Fibroblast of lung (primary cell): ENCODE data around the gene AMFR.

ENCODE experiments used
- EZH2 ChIP-seq: IDR thresholded peaks from 2 replicates; pipeline ENCODE4 v1.5.1; 2012; ENCODE audit warnings: low read length, control low read depth, mild to moderate bottlenecking; ENCODE audit errors: missing control alignments
- TF ChIP-seq, protein P1 (sequence below), 2 donors: IDR thresholded peaks in 1 of 2; conservative IDR thresholded peaks in 1 of 2; 1 replicate in 1 of 2; 2 replicates in 1 of 2; pipeline ENCODE4 v1.5.1; 2011 to 2012; ENCODE audit warnings: low read length in 2 of 2, control low read depth in 1 of 2, inconsistent platforms in 1 of 2, low read depth in 1 of 2, mild to moderate bottlenecking in 1 of 2

DNA sequence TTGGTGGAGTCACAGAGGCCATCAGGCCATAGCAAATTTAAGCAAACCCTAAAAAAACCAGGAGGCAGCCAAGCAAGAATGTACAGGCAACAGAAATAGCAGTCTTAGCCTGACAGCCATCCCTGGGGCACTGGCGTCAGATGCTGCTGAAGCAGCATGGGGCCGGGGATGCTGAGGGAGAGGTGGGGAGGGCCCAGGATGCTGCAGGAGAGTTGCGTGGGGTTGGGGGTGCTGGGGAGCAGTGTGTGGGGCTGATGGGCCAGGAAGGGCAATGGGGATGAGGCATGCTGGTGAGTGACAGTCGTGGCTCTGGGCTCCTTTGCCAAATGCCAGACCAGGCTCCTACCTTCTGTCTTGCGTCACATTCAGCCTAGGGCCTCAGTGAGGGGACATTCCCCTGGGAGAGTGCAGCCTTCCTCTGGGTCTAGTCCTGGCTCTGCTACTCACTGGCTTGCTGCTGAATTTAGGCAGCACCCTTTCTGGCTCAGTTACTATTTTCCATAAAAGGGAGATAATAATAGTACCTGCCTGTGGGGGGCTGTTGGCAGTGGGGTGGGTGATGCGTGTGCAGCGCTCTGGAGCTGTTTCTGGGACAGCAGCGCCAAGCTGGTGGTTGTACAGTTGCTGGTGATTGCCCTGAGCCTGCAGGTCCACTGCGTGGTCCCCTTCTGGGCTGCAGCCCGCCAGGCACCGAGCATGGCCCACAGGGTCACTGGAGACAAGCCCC is 88.1 kb downstream of the AMFR start:
- TF ChIP-seq, protein P1, sequence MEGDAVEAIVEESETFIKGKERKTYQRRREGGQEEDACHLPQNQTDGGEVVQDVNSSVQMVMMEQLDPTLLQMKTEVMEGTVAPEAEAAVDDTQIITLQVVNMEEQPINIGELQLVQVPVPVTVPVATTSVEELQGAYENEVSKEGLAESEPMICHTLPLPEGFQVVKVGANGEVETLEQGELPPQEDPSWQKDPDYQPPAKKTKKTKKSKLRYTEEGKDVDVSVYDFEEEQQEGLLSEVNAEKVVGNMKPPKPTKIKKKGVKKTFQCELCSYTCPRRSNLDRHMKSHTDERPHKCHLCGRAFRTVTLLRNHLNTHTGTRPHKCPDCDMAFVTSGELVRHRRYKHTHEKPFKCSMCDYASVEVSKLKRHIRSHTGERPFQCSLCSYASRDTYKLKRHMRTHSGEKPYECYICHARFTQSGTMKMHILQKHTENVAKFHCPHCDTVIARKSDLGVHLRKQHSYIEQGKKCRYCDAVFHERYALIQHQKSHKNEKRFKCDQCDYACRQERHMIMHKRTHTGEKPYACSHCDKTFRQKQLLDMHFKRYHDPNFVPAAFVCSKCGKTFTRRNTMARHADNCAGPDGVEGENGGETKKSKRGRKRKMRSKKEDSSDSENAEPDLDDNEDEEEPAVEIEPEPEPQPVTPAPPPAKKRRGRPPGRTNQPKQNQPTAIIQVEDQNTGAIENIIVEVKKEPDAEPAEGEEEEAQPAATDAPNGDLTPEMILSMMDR (conservative IDR thresholded peaks at IDR 0.05 in 1 of 2, IDR thresholded peaks at IDR 0.05 in 1 of 2; ENCODE audit: low read depth in 1 of 2, low read length in 2 of 2): no peak
- TF ChIP-seq EZH2: no peak
